Esophagus muscularis mucosa (tissue), 4 donors: ENCODE results near the gene DTYMK. TPM values are rescaled to one million over a fixed set of nuclear protein-coding genes. Genes with fewer than 3 reads are reported as not detected.

ENCODE experiments used
- DNase-seq: peaks from one replicate; pipeline ENCODE4 v3.0.0-alpha.2; 2017; ENCODE audit errors: extremely low spot score
- H3K27ac ChIP-seq, 4 donors: fragments of 200-600 bp; sonication (generic); replicated peaks in 1 of 4; 1 replicate in 3 of 4; 2 replicates in 1 of 4; pipeline ENCODE4 v1.5.1; 2016 to 2019; ENCODE audit warnings: mild to moderate bottlenecking in 1 of 4
- H3K27me3 ChIP-seq, 4 donors: fragments of 200-600 bp; sonication (generic); one replicate each; pipeline versions ENCODE4 v1.5.1 to v1.6.0; 2016 to 2019
- H3K36me3 ChIP-seq, 4 donors: fragments of 200-600 bp; sonication (generic); one replicate each; pipeline ENCODE4 v1.5.1; 2016 to 2019
- H3K4me1 ChIP-seq, 4 donors: fragments of 200-600 bp; sonication (generic); one replicate each; pipeline ENCODE4 v1.5.1; 2016 to 2019
- H3K4me3 ChIP-seq, 4 donors: fragments of 200-600 bp; sonication (generic); 1 replicate in 2 of 4; 2 replicates in 2 of 4; pipeline ENCODE4 v1.5.1; 2016 to 2019; ENCODE audit warnings: mild to moderate bottlenecking in 4 of 4, moderate library complexity in 1 of 4
- H3K9me3 ChIP-seq, 4 donors: fragments of 200-600 bp; sonication (generic); 1 replicate in 3 of 4; 2 replicates in 1 of 4; pipeline ENCODE4 v1.5.1; 2016 to 2019
- CTCF ChIP-seq, 3 experiments: fragments of 200-600 bp in 2 of 3; fragments of 450-650 bp in 1 of 3; sonication (generic) in 2 of 3; IDR thresholded peaks; one replicate each; pipeline ENCODE4 v1.5.1; 2017 to 2019; ENCODE audit warnings: antibody characterized with exemption in 3 of 3, mild to moderate bottlenecking in 2 of 3, moderate library complexity in 1 of 3
- EP300 ChIP-seq: sonication (generic); formaldehyde crosslinking; IDR thresholded peaks from one replicate; pipeline ENCODE4 v1.6.1; 2017; ENCODE audit warnings: antibody characterized with exemption
- POLR2A ChIP-seq: fragments of 450-650 bp; IDR thresholded peaks from one replicate; pipeline ENCODE4 v1.6.1; 2017; ENCODE audit warnings: antibody characterized with exemption, moderate library complexity, mild to moderate bottlenecking, low read depth
- POLR2AphosphoS5 ChIP-seq, 2 donors: sonication (generic); formaldehyde crosslinking; IDR thresholded peaks; one replicate each; pipeline ENCODE4 v1.6.1; 2017; ENCODE audit warnings: antibody characterized with exemption in 2 of 2
- WGBS: methylation state at CpG from one replicate; pipeline ENCODE4 v1.1.5; 2018; 5-methylcytosine and 5-hydroxymethylcytosine counted together
- intact Hi-C: fragments of 100-400 bp; cut with DNase I; formaldehyde crosslinking; loops from one replicate; pipeline ENCODE4 v1.15.1; 2023
- total RNA-seq, 4 donors: library from RNA; depleted of rRNA; stranded (reverse); fragments of >200 nt; gene quantifications; one replicate each; pipeline versions ENCODE4 v1.1.0 to v1.2.1, GENCODE V29; 2016

Gene DTYMK
- total RNA-seq, 4 donors from 2014 or later: 6.8 to 14.5 (median 10.6) TPM

DNA sequence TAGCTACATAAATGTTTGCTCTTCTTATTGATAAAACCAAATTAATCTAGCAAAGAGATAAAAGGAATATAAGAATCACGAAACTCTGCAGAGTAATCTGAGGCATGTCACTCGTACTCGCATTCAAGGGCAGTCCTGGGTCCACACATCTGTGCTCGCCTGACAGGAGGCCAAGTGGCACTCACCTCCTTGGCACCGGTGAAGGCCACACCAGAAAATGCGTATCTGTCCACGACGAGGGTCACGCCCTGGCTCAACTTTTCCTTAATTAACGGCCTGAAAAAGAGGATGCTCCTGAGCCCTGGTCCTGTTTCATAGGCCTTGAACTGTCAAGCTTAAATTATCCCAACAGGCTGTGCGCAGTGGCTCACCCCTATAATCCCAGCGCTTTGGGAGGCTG, 6.6 kb downstream of the DTYMK start:
- H3K9me3 ChIP-seq: no peaks in the 10 kb centered on the region
- H3K4me3 ChIP-seq: no peak overlapping the region
- no peaks in the 10 kb centered on the region for H3K27me3 ChIP-seq
- intact Hi-C loops: loop anchor here (5.0 kb wide), 1 partner anchor 43 kb away; the partner anchor contains the start of genes ATG4B and THAP4
- DNase-seq: no peak
- peak overlapping the region in 2 of 4 donors; percentile 41 to 52 for H3K27ac ChIP-seq
- peaks cover 0 to 61% (median 40%) of the 10 kb centered on the region in 4 donors for H3K36me3 ChIP-seq
- 93% methylated on average over 8 of the region's 12 CpGs for WGBS
- TF ChIP-seq POLR2A (no peak), EP300 (no peak), POLR2AphosphoS5 (IDR thresholded peaks at IDR 0.05) (no peak), CTCF (IDR thresholded peaks at IDR 0.05) (no peak)
- peaks cover 4 to 14% (median 13%) of the 10 kb centered on the region in 4 donors for H3K4me1 ChIP-seq

GRCh38 chr2:241678784-241679540, 7.7 kb downstream of the DTYMK start:
- H3K27ac ChIP-seq: no peak overlapping the region
- TF ChIP-seq POLR2A: no peak
- no peak for TF ChIP-seq CTCF (IDR thresholded peaks at IDR 0.05)
- no peak for TF ChIP-seq POLR2AphosphoS5 (IDR thresholded peaks at IDR 0.05)
- TF ChIP-seq EP300: no peak
- H3K4me3 ChIP-seq: no peak overlapping the region
- H3K36me3 ChIP-seq: peaks cover 0 to 70% (median 40%) of the 10 kb centered on the region in 4 donors
- intact Hi-C loops: no loop called here
- no peak for DNase-seq
- H3K4me1 ChIP-seq: peaks cover 4 to 14% (median 12%) of the 10 kb centered on the region in 4 donors
- H3K27me3 ChIP-seq: no peaks in the 10 kb centered on the region
- 91% methylated on average over 17 of the region's 22 CpGs for WGBS
- H3K9me3 ChIP-seq: no peaks in the 10 kb centered on the region

- Histone ChIP-seq H3K27ac (no peak overlapping the region), H3K9me3 (no peaks in the 10 kb centered on the region), H3K4me3 (no peak overlapping the region), H3K4me1 (peaks cover 4 to 14% (median 12%) of the 10 kb centered on the region in 4 donors), H3K36me3 (peaks cover 0 to 70% (median 41%) of the 10 kb centered on the region in 4 donors), H3K27me3 (no peaks in the 10 kb centered on the region)
- intact Hi-C loops: no loop called here
- 93% methylated on average over 18 of the region's 18 CpGs for WGBS
- no peak for DNase-seq
- TF ChIP-seq POLR2A (no peak), POLR2AphosphoS5 (IDR thresholded peaks at IDR 0.05) (no peak), CTCF (IDR thresholded peaks at IDR 0.05) (no peak), EP300 (no peak)
These were observed 8.3 kb downstream of the DTYMK start for GRCh38 chr2:241678307-241678706.

- Histone ChIP-seq H3K9me3 (no peaks in the 10 kb centered on the region), H3K27ac (no peak overlapping the region), H3K4me3 (no peak overlapping the region), H3K27me3 (no peaks in the 10 kb centered on the region), H3K36me3 (peaks cover 5 to 79% (median 48%) of the 10 kb centered on the region in 4 donors), H3K4me1 (peaks cover 4 to 14% (median 12%) of the 10 kb centered on the region in 4 donors)
- DNase-seq: no peak
- no peak for TF ChIP-seq CTCF (IDR thresholded peaks at IDR 0.05)
- no peak for TF ChIP-seq EP300
- 89% methylated on average over 23 of the region's 24 CpGs for WGBS
- intact Hi-C loops: no loop called here
These were observed 9.2 kb downstream of the DTYMK start for GRCh38 chr2:241677392-241677791.

- WGBS: 100% methylated on average over 2 of the region's 17 CpGs
- H3K9me3 ChIP-seq: no peaks in the 10 kb centered on the region
- no peak overlapping the region for H3K27ac ChIP-seq
- no peak overlapping the region for H3K4me3 ChIP-seq
- no peak for TF ChIP-seq POLR2A
- no peak for TF ChIP-seq EP300
- no peak for TF ChIP-seq CTCF (IDR thresholded peaks at IDR 0.05)
- no peak for TF ChIP-seq POLR2AphosphoS5 (IDR thresholded peaks at IDR 0.05)
- H3K27me3 ChIP-seq: no peaks in the 10 kb centered on the region
- H3K4me1 ChIP-seq: peaks cover 4 to 14% (median 11%) of the 10 kb centered on the region in 4 donors
- H3K36me3 ChIP-seq: peaks cover 11 to 79% (median 53%) of the 10 kb centered on the region in 4 donors
- intact Hi-C loops: no loop called here
- DNase-seq: no peak
These were observed 9.9 kb downstream of the DTYMK start for GRCh38 chr2:241676665-241677064.
